HepG2 (cell line): ENCODE data around the gene RAB15. TPM values are rescaled to one million over a fixed set of nuclear protein-coding genes. Genes with fewer than 3 reads are reported as not detected.

Source experiments
- AGO2 ChIP-seq: fragments of 200-400 bp; formaldehyde crosslinking; optimal IDR thresholded peaks from 2 replicates; pipeline ENCODE3; 2017; ENCODE audit warnings: mild to moderate bottlenecking, low read depth, low read length, moderate library complexity
- ATF7 ChIP-seq, 2 experiments: fragments of 450-650 bp in 1 of 2; sonication (generic) in 1 of 2; formaldehyde crosslinking in 1 of 2; IDR thresholded peaks; 2 replicates each; pipeline versions ENCODE4 v1.4.0 to v1.6.1; 2016 to 2020; ENCODE audit warnings: antibody characterized with exemption in 1 of 2, mild to moderate bottlenecking in 1 of 2, missing genetic modification reagents in 1 of 2
- FOSL1 ChIP-seq: sonication (generic); formaldehyde crosslinking; IDR thresholded peaks from 2 replicates; pipeline ENCODE4 v1.9.0; 2021; ENCODE audit warnings: missing genetic modification reagents, borderline replicate concordance
- HMG20B ChIP-seq: conservative IDR thresholded peaks from 2 replicates; pipeline ENCODE4 v1.6.1; 2016; ENCODE audit warnings: missing genetic modification reagents, missing compliant biosample characterization
- KDM5A ChIP-seq: fragments of 200-600 bp; sonication (generic); IDR thresholded peaks from 2 replicates; pipeline ENCODE4 v1.7.0; 2018; ENCODE audit warnings: antibody characterized with exemption, mild to moderate bottlenecking, low read length, borderline replicate concordance
- NCOR1 ChIP-seq: fragments of 200-600 bp; sonication (generic); IDR thresholded peaks from 2 replicates; pipeline ENCODE4 v1.7.0; 2017; ENCODE audit warnings: antibody characterized with exemption, low read length, borderline replicate concordance
- TAF15 ChIP-seq: fragments of 200-400 bp; formaldehyde crosslinking; IDR thresholded peaks from one replicate; pipeline ENCODE4 v1.6.1; 2018; ENCODE audit warnings: mild to moderate bottlenecking, low read depth, low read length; ENCODE audit not compliant: poor library complexity, severe bottlenecking
- YY1 ChIP-seq: IDR thresholded peaks from 2 replicates; pipeline ENCODE4 v1.6.1; 2011; ENCODE audit warnings: low read length, low read depth, moderate library complexity, mild to moderate bottlenecking; ENCODE audit not compliant: insufficient read depth, insufficient replicate concordance
- ZC3H13 ChIP-seq: sonication (generic); formaldehyde crosslinking; IDR thresholded peaks from 2 replicates; pipeline ENCODE4 v1.8.1; 2023; ENCODE audit warnings: mild to moderate bottlenecking, missing genetic modification reagents, moderate library complexity
- ZFP1 ChIP-seq: IDR thresholded peaks from 2 replicates; pipeline ENCODE4 v1.6.1; 2016
- ZGPAT ChIP-seq: IDR thresholded peaks from 2 replicates; pipeline ENCODE4 v1.6.1; 2016; ENCODE audit warnings: mild to moderate bottlenecking
- ZNF17 ChIP-seq: sonication (generic); formaldehyde crosslinking; IDR thresholded peaks from 2 replicates; pipeline ENCODE4 v1.5.0; 2020; ENCODE audit warnings: mild to moderate bottlenecking, missing genetic modification reagents
- ZNF256 ChIP-seq: sonication (generic); formaldehyde crosslinking; conservative IDR thresholded peaks from 2 replicates; pipeline ENCODE4 v1.4.0; 2020; ENCODE audit warnings: missing genetic modification reagents
- ZNF292 ChIP-seq: sonication (generic); formaldehyde crosslinking; IDR thresholded peaks from 2 replicates; pipeline ENCODE4 v1.8.1; 2022; ENCODE audit warnings: mild to moderate bottlenecking, low read depth, missing genetic modification reagents, borderline replicate concordance
- ZNF362 ChIP-seq: sonication (generic); formaldehyde crosslinking; IDR thresholded peaks from 2 replicates; pipeline ENCODE4 v1.4.0; 2020; ENCODE audit warnings: missing genetic modification reagents, mild to moderate bottlenecking, borderline replicate concordance
- ZNF773 ChIP-seq: sonication (generic); formaldehyde crosslinking; IDR thresholded peaks from 2 replicates; pipeline ENCODE4 v1.4.0; 2020; ENCODE audit warnings: missing genetic modification reagents, borderline replicate concordance
- ZNF775 ChIP-seq: sonication (generic); formaldehyde crosslinking; IDR thresholded peaks from 2 replicates; pipeline ENCODE4 v1.4.0; 2020; ENCODE audit warnings: missing genetic modification reagents, mild to moderate bottlenecking, moderate library complexity, borderline replicate concordance
- ZNF879 ChIP-seq: sonication (generic); formaldehyde crosslinking; IDR thresholded peaks from 2 replicates; pipeline ENCODE4 v1.8.1; 2023; ENCODE audit warnings: missing genetic modification reagents
- polyA plus RNA-seq, 8 experiments: library from polyadenylated mRNA; depleted of rRNA in 3 of 8; stranded (reverse) in 7 of 8; unstranded in 1 of 8; fragments of >200 nt; fragmentation: Illumina TruSeq in 4 of 8; extraction: Trizol in 4 of 8; gene quantifications; 2 replicates each; pipeline versions ENCODE4 v1.2.1 to v1.2.3, GENCODE V29; 2011 to 2016; ENCODE audit warnings: low read depth in 4 of 8, missing spikeins in 1 of 8, mixed read lengths in 1 of 8; ENCODE audit not compliant: insufficient read depth in 1 of 8
- total RNA-seq, 5 experiments: library from RNA; depleted of rRNA; stranded (reverse); fragments of >200 nt; fragmentation: Illumina TruSeq; extraction: Trizol; gene quantifications; 2 replicates each; pipeline ENCODE4 v1.2.3, GENCODE V29; 2016; ENCODE audit warnings: low read depth in 1 of 5
- TF ChIP-seq, protein P1 (sequence below): sonication (generic); formaldehyde crosslinking; IDR thresholded peaks from 2 replicates; pipeline ENCODE4 v1.8.1; 2022; ENCODE audit warnings: low read depth, mild to moderate bottlenecking, missing genetic modification reagents
- TF ChIP-seq, protein P2 (sequence below): sonication (generic); formaldehyde crosslinking; IDR thresholded peaks from 2 replicates; pipeline ENCODE4 v1.4.0; 2020; ENCODE audit warnings: low read depth, mild to moderate bottlenecking, missing genetic modification reagents
- TF ChIP-seq, protein P3 (sequence below): sonication (generic); formaldehyde crosslinking; IDR thresholded peaks from 2 replicates; pipeline ENCODE4 v1.5.0; 2020; ENCODE audit warnings: mild to moderate bottlenecking, missing genetic modification reagents

Gene RAB15
- total and polyA plus RNA-seq, 2 of the 13 experiments (the other 11 are each of a cell fraction or from before 2014, with no cell fraction given) = 7.4 to 18.5 TPM

DNA sequence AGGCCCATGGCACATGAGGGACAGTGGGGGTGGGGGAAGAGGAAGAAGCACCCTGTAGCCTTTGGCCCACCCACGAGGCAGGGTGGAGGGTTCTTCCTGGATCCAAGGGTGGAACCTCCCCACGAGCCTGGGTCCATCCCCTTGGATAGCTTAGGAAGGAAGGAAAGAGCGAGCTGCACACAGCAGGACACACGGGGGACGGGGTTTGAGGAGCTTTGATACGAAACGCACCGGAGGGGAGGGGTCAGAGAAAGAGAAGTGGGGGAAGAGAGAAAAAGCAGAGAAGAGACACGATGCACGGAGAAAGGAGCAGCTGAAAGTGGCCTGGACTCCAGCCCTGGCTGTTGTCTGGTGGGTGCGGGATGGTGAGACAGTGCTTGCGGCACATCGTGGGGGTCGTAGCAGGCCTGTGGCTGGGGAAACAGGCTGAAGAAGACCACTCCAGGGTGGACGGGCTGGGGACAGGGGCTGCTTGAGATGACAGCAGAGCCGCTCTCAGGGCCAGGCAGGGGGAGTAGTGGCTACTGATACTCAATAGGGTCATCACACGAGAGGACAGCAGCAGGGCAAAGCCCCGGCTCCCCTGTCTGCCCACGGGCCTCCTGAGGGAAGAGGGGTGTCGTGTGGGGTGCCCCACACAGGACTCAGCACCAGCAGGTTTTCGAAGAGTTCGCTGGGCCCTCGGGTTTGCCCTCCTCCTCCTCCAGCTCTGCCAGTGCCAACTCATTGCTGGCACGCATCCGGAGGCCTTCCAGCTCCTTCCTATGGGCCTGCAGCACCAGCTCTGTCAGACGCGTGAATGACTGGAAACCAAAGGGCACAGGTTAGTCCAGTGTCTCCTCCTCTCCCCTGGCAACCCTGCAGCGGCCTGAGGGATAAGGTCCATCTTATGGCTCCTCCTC lies 24.2 kb downstream of the RAB15 start (continued):
- no peak for TF ChIP-seq ATF7 (IDR thresholded peaks at IDR 0.05)
- no peak for TF ChIP-seq ATF7 (CRISPR knock-in tag; IDR thresholded peaks at IDR 0.05)
- TF ChIP-seq ZNF256 (CRISPR knock-in tag) = no peak
- no peak for TF ChIP-seq YY1
- no peak for TF ChIP-seq TAF15
- TF ChIP-seq KDM5A = no peak
- no peak for TF ChIP-seq ZNF775 (CRISPR knock-in tag)
- TF ChIP-seq ZNF17 = no peak
- TF ChIP-seq, protein P1, sequence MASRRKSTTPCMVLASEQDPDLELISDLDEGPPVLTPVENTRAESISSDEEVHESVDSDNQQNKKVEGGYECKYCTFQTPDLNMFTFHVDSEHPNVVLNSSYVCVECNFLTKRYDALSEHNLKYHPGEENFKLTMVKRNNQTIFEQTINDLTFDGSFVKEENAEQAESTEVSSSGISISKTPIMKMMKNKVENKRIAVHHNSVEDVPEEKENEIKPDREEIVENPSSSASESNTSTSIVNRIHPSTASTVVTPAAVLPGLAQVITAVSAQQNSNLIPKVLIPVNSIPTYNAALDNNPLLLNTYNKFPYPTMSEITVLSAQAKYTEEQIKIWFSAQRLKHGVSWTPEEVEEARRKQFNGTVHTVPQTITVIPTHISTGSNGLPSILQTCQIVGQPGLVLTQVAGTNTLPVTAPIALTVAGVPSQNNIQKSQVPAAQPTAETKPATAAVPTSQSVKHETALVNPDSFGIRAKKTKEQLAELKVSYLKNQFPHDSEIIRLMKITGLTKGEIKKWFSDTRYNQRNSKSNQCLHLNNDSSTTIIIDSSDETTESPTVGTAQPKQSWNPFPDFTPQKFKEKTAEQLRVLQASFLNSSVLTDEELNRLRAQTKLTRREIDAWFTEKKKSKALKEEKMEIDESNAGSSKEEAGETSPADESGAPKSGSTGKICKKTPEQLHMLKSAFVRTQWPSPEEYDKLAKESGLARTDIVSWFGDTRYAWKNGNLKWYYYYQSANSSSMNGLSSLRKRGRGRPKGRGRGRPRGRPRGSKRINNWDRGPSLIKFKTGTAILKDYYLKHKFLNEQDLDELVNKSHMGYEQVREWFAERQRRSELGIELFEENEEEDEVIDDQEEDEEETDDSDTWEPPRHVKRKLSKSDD (CRISPR knock-in tag) = no peak
- TF ChIP-seq NCOR1 = 0 out of 2 replicates have a peak, but pooled peaks have one; percentile 30
- TF ChIP-seq FOSL1 (CRISPR knock-in tag) = no peak
- no peak for TF ChIP-seq ZC3H13 (CRISPR knock-in tag)
- TF ChIP-seq ZNF879 (CRISPR knock-in tag) = no peak
- no peak for TF ChIP-seq ZGPAT
- no peak for TF ChIP-seq AGO2
- no peak for TF ChIP-seq ZNF362 (CRISPR knock-in tag)
- TF ChIP-seq, protein P2, sequence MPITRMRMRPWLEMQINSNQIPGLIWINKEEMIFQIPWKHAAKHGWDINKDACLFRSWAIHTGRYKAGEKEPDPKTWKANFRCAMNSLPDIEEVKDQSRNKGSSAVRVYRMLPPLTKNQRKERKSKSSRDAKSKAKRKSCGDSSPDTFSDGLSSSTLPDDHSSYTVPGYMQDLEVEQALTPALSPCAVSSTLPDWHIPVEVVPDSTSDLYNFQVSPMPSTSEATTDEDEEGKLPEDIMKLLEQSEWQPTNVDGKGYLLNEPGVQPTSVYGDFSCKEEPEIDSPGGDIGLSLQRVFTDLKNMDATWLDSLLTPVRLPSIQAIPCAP (CRISPR knock-in tag) = no peak
- TF ChIP-seq ZNF773 = no peak
- TF ChIP-seq HMG20B (CRISPR knock-in tag) = no peak
- peak; percentile 69; the same call in 1 of the 2 replicates for TF ChIP-seq ZNF292 (CRISPR knock-in tag)
- TF ChIP-seq ZFP1 (CRISPR knock-in tag) = no peak
- TF ChIP-seq, protein P3, sequence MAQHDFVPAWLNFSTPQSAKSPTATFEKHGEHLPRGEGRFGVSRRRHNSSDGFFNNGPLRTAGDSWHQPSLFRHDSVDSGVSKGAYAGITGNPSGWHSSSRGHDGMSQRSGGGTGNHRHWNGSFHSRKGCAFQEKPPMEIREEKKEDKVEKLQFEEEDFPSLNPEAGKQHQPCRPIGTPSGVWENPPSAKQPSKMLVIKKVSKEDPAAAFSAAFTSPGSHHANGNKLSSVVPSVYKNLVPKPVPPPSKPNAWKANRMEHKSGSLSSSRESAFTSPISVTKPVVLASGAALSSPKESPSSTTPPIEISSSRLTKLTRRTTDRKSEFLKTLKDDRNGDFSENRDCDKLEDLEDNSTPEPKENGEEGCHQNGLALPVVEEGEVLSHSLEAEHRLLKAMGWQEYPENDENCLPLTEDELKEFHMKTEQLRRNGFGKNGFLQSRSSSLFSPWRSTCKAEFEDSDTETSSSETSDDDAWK = no peak
